ENCODE data around the gene RBBP4.
"Not testable (repeated sequence)": the region's sequence is repeated elsewhere in the genome, so short reads cannot be mapped to it uniquely, and the experiment has no call there.

RBBP4 gene

GRCh38 chr1:32650752-32651460 is at the start of gene RBBP4:
Gene RBBP4, plus strand, starts transcription at chr1:32651208. Its CDS starts 99 bp downstream, at chr1:32651307.
- DNase-seq, result peak; percentile 95 to 100 (median 97)
- intact Hi-C loops (cut with DNase I), result no loop called here

GRCh38 chr1:32605711-32606424 is 45.1 kb upstream of the RBBP4 start:
- intact Hi-C loops (cut with DNase I), result no loop called here
- DNase-seq, result no peak

- no peak for DNase-seq
- intact Hi-C loops (cut with DNase I), result no loop called here
These were observed 44.2 kb upstream of the RBBP4 start for GRCh38 chr1:32606565-32607371.

- intact Hi-C loops (cut with DNase I), result no loop called here
- no peak for DNase-seq
These were observed 41.8 kb upstream of the RBBP4 start for GRCh38 chr1:32609180-32609579.

GRCh38 chr1:32611859-32612188 is 39.2 kb upstream of the RBBP4 start:
- no peak for DNase-seq
- intact Hi-C loops (cut with DNase I), result no loop called here

- intact Hi-C loops (cut with DNase I), result no loop called here
These were observed 38.7 kb upstream of the RBBP4 start for GRCh38 chr1:32612189-32612881.

GRCh38 chr1:32613472-32613871 is 37.5 kb upstream of the RBBP4 start:
- intact Hi-C loops (cut with DNase I), result no loop called here

More at GRCh38 chr1:32612189-32612881, 38.7 kb upstream of the RBBP4 start:
- DNase-seq, result peak; percentile 86 to 99 (median 91)

GRCh38 chr1:32618673-32619221 is 32.3 kb upstream of the RBBP4 start:
- no peak for DNase-seq
- intact Hi-C loops (cut with DNase I), result no loop called here

More at GRCh38 chr1:32613472-32613871, 37.5 kb upstream of the RBBP4 start:
- no peak for DNase-seq

- intact Hi-C loops (cut with DNase I), result loop anchor here (10.0 kb wide), 1 partner anchor 95 kb away; no protein-coding TSS in a partner anchor
- DNase-seq, result no peak
These were observed 31.1 kb upstream of the RBBP4 start for GRCh38 chr1:32619701-32620485.

GRCh38 chr1:32622205-32622604 is 28.8 kb upstream of the RBBP4 start:
- intact Hi-C loops (cut with DNase I), result loop anchor here (10.0 kb wide), 1 partner anchor 97 kb away; no protein-coding TSS in a partner anchor
- no peak for DNase-seq

GRCh38 chr1:32622806-32623681 is 28.0 kb upstream of the RBBP4 start:
- DNase-seq, result no peak
- intact Hi-C loops (cut with DNase I), result loop anchor here (10.0 kb wide), 1 partner anchor 98 kb away; no protein-coding TSS in a partner anchor

GRCh38 chr1:32623775-32624174 is 27.2 kb upstream of the RBBP4 start:
- intact Hi-C loops (cut with DNase I), result loop anchor here (10.0 kb wide), 1 partner anchor 99 kb away; no protein-coding TSS in a partner anchor
- DNase-seq, result no peak

GRCh38 chr1:32626176-32626575 is 24.8 kb upstream of the RBBP4 start:
- intact Hi-C loops (cut with DNase I), result loop anchor here (10.0 kb wide), 1 partner anchor 101 kb away; no protein-coding TSS in a partner anchor
- DNase-seq, result no peak

- intact Hi-C loops (cut with DNase I), result loop anchor here (10.0 kb wide), 1 partner anchor 103 kb away; no protein-coding TSS in a partner anchor
- no peak for DNase-seq
These were observed 23.3 kb upstream of the RBBP4 start for GRCh38 chr1:32627596-32628162.

GRCh38 chr1:32630173-32630572 is 20.8 kb upstream of the RBBP4 start:
- DNase-seq; intact Hi-C loops (cut with DNase I): not testable (repeated sequence)

- intact Hi-C loops (cut with DNase I), result no loop called here
- DNase-seq, result no peak
These were observed 18.2 kb upstream of the RBBP4 start for GRCh38 chr1:32632829-32633228.

- intact Hi-C loops (cut with DNase I), result no loop called here
- no peak for DNase-seq
These were observed 15.3 kb upstream of the RBBP4 start for GRCh38 chr1:32635508-32636277.
